Hindlimb muscle (tissue), 1 donor: ENCODE results near the gene INPP5D. TPM values are rescaled to one million over a fixed set of nuclear protein-coding genes. Genes with fewer than 3 reads are reported as not detected.
A peak's percentile ranks its signal among the peaks of the same experiment; 100 is the strongest.
"Not testable (repeated sequence)": the region's sequence is repeated elsewhere in the genome, so short reads cannot be mapped to it uniquely, and the experiment has no call there.

ENCODE experiments used
- DNase-seq: peaks from one replicate; pipeline ENCODE4 v3.0.0-alpha.2; 2013
- polyA plus RNA-seq: library from polyadenylated mRNA; unstranded; fragments of 120-200 nt; gene quantifications from one replicate; pipeline ENCODE4 v1.2.1, GENCODE V29; 2013; ENCODE audit not compliant: insufficient read length

INPP5D gene
- polyA plus RNA-seq, 1 donor, result 8.9 TPM

- DNase-seq, result no peak
These were observed 87.1 kb downstream of the INPP5D start for GRCh38 chr2:233147136-233147828.

DNA sequence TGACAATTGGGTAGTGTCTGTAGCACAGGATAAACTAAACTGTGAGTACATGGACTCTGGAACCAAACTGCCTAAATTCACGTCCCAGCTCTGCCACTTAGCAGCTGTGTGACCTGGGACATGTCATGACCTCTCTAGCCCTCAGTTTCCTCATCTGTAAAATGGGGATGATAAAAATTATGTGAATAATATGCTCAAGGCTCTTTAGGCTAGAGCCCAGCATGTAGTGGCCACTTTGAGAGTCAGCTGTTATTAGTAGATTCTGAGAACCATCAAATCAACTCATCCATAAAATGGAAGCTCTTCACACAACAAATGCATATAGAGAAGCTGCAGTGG, 87.7 kb downstream of the INPP5D start:
- no peak for DNase-seq

GRCh38 chr2:233148354-233148753, 88.2 kb downstream of the INPP5D start:
- no peak for DNase-seq

GRCh38 chr2:233152541-233152940, 92.4 kb downstream of the INPP5D start:
- peak; percentile 26 for DNase-seq

- DNase-seq, result no peak
These were observed 93.1 kb downstream of the INPP5D start for GRCh38 chr2:233153146-233153798.

GRCh38 chr2:233156001-233156400, 95.9 kb downstream of the INPP5D start:
- no peak for DNase-seq

DNA sequence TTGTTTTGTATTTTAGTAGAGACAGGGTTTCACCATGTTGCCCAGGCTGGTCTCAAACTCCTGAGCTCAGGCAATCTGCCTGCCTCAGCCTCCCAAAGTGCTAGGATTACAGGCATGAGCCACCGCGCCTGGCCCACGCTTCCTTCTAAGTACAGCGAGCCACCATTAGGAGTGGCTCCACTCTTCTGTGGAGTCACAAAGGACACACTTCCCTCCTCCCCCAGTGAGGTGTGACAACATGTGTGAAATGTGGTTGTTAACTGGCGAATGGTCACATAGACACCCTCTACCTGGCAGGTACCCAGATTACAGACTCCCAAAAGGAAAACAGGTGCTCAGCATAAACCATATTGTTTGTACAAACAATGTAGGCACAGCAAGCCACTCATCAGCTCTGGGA, 96.3 kb downstream of the INPP5D start:
- not testable (repeated sequence) for DNase-seq

GRCh38 chr2:233161730-233162129, 101.6 kb downstream of the INPP5D start:
- no peak for DNase-seq

- DNase-seq, result no peak
These were observed 102.6 kb downstream of the INPP5D start for GRCh38 chr2:233162770-233163169.

DNA sequence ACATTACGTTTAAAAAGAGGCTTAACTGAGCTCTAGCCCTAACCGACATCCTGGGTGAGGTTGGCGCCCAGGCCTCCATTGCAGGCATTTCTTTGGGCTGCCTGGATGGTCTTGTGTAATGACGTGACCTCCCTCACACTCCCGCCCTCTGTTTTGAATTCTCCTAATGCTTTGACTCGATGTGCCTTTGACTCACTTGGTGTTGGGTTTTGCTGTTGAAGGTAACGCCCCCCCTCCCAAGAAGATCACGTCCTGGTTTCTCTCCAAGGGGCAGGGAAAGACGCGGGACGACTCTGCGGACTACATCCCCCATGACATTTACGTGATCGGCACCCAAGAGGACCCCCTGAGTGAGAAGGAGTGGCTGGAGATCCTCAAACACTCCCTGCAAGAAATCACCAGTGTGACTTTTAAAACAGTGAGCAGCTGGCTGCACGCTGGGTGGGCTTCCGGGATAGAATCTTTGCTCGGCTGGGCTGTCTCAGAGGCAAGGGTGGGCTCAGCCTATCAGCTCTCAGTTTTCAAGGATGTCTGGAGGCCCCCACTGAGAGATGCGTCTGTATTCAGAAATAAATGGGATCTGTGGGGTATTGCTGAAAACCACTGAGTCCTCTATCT, 103.5 kb downstream of the INPP5D start:
- DNase-seq, result no peak

DNA sequence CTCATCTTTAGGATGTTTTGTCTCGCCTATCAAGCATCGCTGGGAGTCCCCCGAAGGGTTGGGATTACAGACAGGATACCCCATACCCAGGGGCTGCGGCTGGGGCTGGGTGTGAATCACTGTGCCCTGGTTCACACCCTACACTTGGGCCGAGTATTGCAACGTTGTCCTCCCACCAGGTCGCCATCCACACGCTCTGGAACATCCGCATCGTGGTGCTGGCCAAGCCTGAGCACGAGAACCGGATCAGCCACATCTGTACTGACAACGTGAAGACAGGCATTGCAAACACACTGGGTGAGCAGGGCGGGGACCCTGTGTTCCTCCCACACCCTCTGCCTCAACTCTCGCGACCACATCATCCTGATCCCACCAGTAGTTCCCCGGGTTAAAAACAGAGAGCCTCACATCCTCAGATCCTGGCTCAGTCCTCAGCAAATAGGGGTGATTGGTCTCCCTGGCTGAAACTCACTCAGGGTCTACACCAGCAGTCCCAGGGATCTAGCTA, 104.0 kb downstream of the INPP5D start:
- DNase-seq, result no peak

GRCh38 chr2:233164967-233165366, 104.8 kb downstream of the INPP5D start:
- no peak for DNase-seq

GRCh38 chr2:233165543-233165894, 105.4 kb downstream of the INPP5D start:
- DNase-seq, result no peak

- no peak for DNase-seq
These were observed 105.9 kb downstream of the INPP5D start for GRCh38 chr2:233165895-233166661.

DNA sequence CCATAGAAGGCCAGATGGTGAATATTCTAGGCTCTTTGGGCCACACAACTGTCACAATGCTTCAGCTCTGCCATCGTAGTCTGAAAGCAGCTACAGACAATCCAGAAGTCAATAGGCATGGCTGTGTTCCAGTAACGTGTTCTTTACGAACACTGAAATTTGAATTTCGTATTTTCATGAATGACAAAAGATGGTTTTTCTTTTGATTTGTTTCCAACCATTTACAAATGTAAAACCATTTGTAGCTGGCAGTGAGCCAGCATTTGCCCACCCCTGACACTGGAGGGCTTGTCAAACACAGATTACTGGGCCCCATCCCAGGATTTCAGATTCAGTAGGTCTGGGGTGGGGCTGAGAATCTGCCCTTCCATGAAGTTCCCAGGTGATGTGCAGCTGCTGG, 108.3 kb downstream of the INPP5D start:
- no peak for DNase-seq

DNA sequence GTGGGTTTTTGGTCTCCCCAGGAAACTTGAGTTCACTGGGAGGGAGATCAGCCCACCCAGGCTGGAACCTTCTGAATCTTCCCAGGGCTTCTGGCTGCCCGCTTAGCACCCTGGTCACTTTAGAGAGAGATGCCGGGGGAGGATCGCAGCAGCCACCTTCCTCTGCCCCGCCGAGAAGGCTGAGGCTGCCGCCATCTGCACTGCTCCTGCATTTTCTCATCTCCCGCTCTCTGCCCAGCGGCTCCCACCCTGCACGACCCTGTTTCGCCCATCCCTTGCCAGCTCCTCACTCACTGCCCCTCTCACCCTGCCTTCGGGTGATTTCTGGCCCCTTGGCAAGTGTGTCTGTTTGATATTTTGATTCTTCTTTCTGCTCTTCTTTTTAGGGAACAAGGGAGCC, 108.8 kb downstream of the INPP5D start:
- DNase-seq, result no peak

- no peak for DNase-seq
These were observed 111.2 kb downstream of the INPP5D start for GRCh38 chr2:233171344-233171743.

DNA sequence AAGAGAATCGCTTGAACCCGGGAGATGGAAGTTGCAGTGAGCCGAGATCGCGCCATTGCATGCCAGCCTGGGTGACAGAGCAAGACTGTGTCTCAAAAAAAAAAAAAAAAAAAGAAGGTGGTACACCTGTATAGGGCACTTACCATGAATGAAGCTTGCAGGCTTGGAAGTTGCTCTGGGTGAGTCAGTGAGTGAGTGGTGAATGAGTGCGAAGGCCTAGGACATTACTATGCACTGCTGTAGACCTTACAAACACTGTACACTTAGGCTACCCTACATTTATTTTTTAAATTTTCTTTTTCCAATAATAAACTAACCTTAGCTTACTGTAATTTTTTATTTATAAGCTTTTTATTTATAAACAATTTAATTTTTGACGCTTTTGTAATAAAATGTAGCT, 113.0 kb downstream of the INPP5D start:
- DNase-seq, result no peak

GRCh38 chr2:233174137-233174536, 114.0 kb downstream of the INPP5D start:
- DNase-seq, result no peak

GRCh38 chr2:233178994-233179847, 119.1 kb downstream of the INPP5D start:
- no peak for DNase-seq

DNA sequence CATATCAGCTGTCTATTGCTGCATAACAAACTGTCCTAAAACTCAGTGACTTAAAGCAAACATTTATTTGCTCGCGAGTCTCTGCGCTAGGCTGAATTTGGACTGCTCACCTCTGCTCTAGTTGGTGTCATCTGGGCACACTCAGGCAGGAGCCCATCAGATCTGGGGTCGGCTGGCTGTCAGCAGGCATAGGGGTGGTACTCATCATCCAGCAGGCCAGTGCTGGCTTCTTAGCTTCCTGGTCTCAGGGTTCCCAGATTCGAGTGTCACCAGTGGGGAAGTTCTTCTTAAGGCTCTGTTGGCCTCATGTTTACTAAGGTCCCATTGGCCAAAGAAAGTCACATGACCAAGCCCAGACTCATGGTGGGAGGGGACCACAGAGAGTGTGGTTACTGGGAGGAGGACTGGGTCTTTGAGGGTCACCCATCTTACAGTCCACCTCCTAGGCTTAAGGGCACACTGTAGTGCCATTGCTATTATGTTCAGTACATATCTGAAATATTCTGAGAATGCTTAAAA, 119.8 kb downstream of the INPP5D start:
- DNase-seq, result no peak

GRCh38 chr2:233183869-233184418, 123.8 kb downstream of the INPP5D start:
- no peak for DNase-seq
